Fibroblast of pulmonary artery (primary cell): ENCODE measurements around the gene ABCA4.
"Not testable (repeated sequence)": the region's sequence is repeated elsewhere in the genome, so short reads cannot be mapped to it uniquely, and the experiment has no call there.

ENCODE experiments used
- DNase-seq: peaks from one replicate; pipeline ENCODE4 v3.0.0-alpha.2; 2010; ENCODE audit warnings: low read depth
- H3K4me3 ChIP-seq: replicated peaks from 2 replicates; pipeline ENCODE4 v1.5.1; 2011; ENCODE audit warnings: low read depth, mild to moderate bottlenecking, control low read depth, low read length, moderate library complexity
- CTCF ChIP-seq: IDR thresholded peaks from 2 replicates; pipeline ENCODE4 v1.5.1; 2011; ENCODE audit warnings: mild to moderate bottlenecking, control low read depth, low read length, inconsistent platforms; ENCODE audit errors: missing control alignments

Gene ABCA4

GRCh38 chr1:93991271-93991670 is 129.7 kb downstream of the ABCA4 start:
- no peak for TF ChIP-seq CTCF
- no peak overlapping the region for H3K4me3 ChIP-seq
- DNase-seq, result no peak

GRCh38 chr1:93990477-93990876 is 130.5 kb downstream of the ABCA4 start:
- not testable (repeated sequence) for H3K4me3 ChIP-seq, DNase-seq

- TF ChIP-seq CTCF, result no peak
- H3K4me3 ChIP-seq, result no peak overlapping the region
- no peak for DNase-seq
Measured at GRCh38 chr1:93990010-93990409, 130.9 kb downstream of the ABCA4 start.

- DNase-seq, result no peak
- no peak overlapping the region for H3K4me3 ChIP-seq
- no peak for TF ChIP-seq CTCF
Measured at GRCh38 chr1:93989601-93990000, 131.3 kb downstream of the ABCA4 start.

- H3K4me3 ChIP-seq, result no peak overlapping the region
- DNase-seq, result peak; percentile 95
- TF ChIP-seq CTCF, result no peak
Measured at GRCh38 chr1:93988634-93989350, 132.2 kb downstream of the ABCA4 start.

GRCh38 chr1:93981274-93981667 is 139.7 kb downstream of the ABCA4 start:
- no peak for TF ChIP-seq CTCF
- DNase-seq, result no peak
- H3K4me3 ChIP-seq, result no peak overlapping the region

GRCh38 chr1:93980320-93981273 is 140.4 kb downstream of the ABCA4 start:
- no peak overlapping the region for H3K4me3 ChIP-seq
- DNase-seq, result peak; percentile 36
- TF ChIP-seq CTCF, result peak; percentile 39
